Activated T-cell treated with anti-CD3 and anti-CD28 coated beads for 4 hours (primary cell): Measurements from ENCODE around the gene PRKCA.
A peak's percentile ranks its signal among the peaks of the same experiment; 100 is the strongest.

Experiments
- DNase-seq: peaks from one replicate; pipeline ENCODE4 v3.0.0-alpha.2; 2020

PRKCA gene

DNA sequence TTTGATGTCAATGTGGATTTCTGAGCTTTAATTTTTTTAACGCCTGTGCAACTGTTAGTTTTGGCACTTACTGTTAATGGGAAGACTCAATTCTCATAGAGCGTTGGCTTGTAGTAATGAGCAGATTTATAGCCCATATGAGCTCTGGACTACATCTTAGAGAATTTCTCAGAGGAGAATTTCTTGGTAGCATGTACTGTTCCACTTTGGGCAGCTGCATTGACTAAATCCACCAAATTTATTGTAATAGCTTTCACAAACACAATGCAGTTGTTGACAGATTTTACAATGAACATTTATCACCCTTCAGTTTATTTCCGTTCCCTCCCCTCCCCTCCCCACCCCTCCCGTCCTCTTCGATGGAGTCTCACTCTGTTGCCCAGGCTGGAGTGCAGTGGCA, 193.9 kb downstream of the PRKCA start:
- DNase-seq: no peak

DNA sequence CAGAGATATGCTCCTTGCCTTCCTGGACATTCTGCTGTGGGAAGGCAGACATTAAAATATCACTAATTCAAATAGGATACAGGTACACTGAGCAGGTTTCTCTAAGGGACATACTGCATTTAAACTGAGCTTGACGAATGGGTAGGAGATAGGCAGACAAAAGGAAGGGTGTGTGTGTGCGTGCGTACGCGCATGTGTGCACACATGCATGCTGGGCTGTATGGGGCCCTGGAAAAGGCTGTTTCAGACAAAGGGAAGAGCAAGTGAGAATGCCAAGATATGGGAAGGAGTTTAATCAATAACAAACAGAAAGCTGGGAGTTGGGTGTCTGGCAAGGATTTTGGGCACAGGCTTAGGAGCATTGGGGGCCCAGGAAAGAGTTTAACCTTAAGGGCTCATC, 196.2 kb downstream of the PRKCA start:
- no peak for DNase-seq

- no peak for DNase-seq
Observed at GRCh38 chr17:66506641-66507040, 204.2 kb downstream of the PRKCA start.

GRCh38 chr17:66507103-66507923, 204.9 kb downstream of the PRKCA start:
- no peak for DNase-seq

GRCh38 chr17:66507982-66508760, 205.8 kb downstream of the PRKCA start:
- no peak for DNase-seq

DNA sequence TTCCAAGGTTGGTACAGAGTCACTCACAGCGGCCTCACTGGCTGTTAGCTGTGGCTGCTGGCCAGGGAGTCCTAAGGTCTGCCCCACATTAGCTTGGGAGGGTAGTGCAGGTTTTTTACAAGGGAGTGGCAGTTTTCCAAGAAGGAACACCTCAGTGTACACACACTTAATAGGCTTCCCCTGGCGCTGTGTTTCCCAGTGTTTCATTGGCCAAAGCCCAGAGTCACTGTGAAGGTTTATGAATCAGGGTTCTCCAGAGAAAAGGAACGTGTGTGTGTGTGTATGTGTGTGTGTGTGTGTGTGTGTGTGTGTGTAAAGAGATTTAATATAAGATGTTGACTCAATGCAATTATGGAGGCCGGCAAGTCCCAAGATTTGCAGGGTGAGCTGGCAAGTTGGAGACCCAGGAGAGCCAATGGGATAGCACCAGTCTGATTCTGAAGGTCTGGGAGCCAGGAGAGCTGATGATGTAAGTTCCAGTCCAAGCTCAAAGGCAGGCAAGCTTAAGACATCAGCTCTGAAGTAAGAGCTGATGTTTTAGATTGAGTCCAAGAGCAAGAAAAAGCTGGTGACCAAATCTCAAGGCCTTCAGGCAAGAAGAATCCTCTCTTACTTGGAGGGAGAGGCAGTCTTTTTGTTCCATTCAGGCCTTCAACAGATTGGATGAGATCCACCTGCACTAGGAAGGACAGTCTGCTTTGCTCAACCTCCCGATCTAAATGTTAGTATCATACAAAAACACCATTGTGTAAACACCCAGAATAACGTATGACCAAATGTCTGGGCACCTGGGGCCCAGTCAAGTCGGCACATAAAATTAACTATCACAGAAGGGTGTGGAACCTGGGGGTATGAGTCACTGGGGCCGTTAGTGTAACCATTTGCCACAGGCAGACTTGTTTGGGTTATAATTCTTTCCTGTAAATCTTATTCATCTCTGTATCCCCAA, 206.8 kb downstream of the PRKCA start:
- peak; percentile 19 for DNase-seq

- no peak for DNase-seq
Observed at GRCh38 chr17:66509926-66510325, 207.5 kb downstream of the PRKCA start.

DNA sequence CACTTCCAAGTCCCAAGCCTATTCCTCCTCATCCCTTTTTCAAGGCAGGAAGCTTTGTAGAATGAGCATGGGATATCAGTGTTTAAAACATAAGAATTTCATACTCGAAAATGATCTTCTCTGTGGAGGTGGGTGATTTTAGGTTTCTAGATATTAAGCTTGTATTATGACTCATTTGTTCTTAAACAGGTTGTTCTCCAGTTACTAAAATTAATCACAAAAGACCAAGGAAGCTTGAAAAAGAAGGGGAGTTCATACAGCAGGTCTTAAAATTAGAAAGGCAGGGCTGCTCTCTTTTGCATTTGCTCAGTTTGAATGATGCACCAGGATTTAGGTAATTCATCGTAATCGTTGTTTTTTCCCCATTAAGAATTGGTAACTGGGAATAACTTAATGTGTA, 208.7 kb downstream of the PRKCA start:
- DNase-seq: no peak

- DNase-seq: no peak
Observed at GRCh38 chr17:66514227-66514806, 211.9 kb downstream of the PRKCA start.

GRCh38 chr17:66515974-66516373, 213.6 kb downstream of the PRKCA start:
- no peak for DNase-seq

GRCh38 chr17:66517336-66518009, 215.1 kb downstream of the PRKCA start:
- DNase-seq: no peak

DNA sequence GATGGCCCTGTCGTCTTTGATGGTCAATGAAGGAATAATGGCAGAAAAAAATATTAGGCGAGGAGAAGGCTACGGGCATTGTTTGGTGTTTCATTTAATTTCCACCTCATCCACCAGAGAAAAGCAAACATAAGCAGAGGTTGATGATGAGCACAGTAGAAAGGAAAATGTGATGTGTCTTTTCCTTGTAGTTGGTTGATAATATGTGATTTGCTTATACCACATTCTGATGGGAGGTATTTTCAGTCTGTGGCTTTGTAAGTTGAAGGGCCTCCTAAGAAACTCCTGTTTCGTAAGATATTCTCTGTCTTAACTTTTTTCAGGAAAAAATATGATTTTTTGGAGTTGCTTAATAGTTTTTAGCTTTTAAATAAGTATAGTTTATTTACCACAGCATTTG, 215.7 kb downstream of the PRKCA start:
- no peak for DNase-seq

DNA sequence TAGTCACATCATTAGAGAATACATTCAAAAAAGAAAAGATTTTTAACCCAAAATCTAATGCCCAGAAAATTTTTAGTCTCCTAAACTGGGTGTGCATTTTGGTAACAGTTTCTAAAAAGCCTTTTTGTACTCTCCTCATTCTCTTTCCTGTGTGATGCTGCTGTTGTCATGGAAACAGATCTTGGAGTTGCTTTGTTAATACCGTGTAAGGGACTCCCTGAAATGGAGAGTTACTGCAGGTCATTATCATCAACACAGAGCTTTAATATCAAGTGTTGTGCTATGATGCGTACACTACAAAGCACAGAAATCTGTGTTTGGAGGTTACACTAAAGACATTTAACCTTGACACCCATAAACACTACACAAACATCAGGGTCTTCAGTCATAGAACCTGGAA, 216.3 kb downstream of the PRKCA start:
- no peak for DNase-seq

DNA sequence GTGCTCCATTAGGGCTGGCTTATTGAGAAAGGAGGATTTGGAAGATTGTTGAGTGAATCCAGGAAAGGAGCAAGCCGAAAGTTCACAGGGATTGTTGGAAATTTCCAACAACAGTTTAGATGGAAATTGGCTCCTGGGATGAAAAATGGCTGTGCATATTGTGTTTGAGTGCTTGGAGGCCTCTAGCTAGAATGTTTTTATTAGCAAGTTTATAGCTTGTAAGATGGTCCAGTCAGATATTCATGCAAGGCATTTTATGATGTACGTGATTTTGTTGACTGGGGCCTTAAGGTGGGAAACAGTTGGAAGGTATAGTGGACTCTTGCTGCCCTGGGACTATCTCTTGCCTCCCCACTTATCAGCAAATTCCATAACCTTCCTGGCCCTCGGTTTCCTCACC, 216.7 kb downstream of the PRKCA start:
- no peak for DNase-seq

DNA sequence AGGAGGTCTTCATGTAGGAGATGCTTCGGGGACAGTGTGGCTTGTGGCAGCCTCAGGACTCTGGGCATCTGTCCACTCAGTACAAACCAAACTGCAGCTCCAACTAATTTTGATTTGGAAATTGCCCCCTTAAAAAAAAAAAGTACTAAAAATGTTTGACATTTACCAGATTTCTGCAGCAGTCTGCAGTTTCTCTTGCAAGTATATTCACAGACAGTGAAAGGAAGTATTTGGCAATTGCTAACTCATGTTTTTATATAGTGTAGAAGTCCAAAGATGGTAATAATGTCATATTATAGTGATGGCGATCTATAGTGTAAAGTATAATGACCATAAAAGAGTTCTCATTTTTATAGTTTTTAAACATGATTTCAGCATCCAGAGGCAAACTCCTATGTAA, 218.6 kb downstream of the PRKCA start:
- no peak for DNase-seq

GRCh38 chr17:66522591-66523272, 220.3 kb downstream of the PRKCA start:
- no peak for DNase-seq

- no peak for DNase-seq
Observed at GRCh38 chr17:66523378-66524200, 221.2 kb downstream of the PRKCA start.

GRCh38 chr17:66524877-66525276, 222.5 kb downstream of the PRKCA start:
- DNase-seq: no peak

GRCh38 chr17:66525338-66525737, 222.9 kb downstream of the PRKCA start:
- no peak for DNase-seq

DNA sequence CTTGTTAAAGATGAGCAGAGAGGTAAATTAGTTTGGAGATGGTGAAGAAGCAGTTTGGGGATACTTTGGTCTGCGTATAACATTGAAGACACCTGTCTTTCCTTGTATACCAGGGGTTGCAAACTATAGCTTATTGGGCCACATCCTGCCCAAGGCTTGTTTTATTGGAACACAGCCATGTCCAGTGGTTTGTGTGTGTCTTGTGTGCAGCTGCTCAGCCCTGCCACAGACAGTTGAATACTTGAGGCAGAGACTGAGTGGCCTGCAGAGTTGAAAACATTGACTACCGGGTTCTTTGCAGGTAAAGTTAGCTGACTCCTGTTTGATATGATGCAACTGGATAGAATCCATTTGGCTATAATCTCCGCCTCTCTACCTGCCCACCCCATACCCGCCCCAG, 224.4 kb downstream of the PRKCA start:
- DNase-seq: no peak

GRCh38 chr17:66527335-66527734, 224.9 kb downstream of the PRKCA start:
- DNase-seq: no peak
